Keratinocyte (primary cell): ENCODE results near the gene CACNA2D1. TPM values are rescaled to one million over a fixed set of nuclear protein-coding genes. Genes with fewer than 3 reads are reported as not detected.

Experiments used
- DNase-seq: peaks from one replicate; pipeline ENCODE4 v3.0.0-alpha.2; 2011; ENCODE audit warnings: low read depth, missing footprints, low spot score
- FAIRE-seq: peaks from 2 replicates; lab custom pipeline; 2011; peaks lifted over from hg19 to GRCh38; lab: Jason Lieb, UNC
- H2AFZ ChIP-seq: 2 replicates; pipeline ENCODE4 v1.6.0; 2012; ENCODE audit warnings: low read length, control low read depth, inconsistent platforms; ENCODE audit not compliant: control insufficient read depth
- H3K27ac ChIP-seq: 2 replicates; pipeline ENCODE4 v1.5.1; 2011; ENCODE audit warnings: low read length; ENCODE audit not compliant: control insufficient read depth, insufficient read depth
- H3K27me3 ChIP-seq: 3 replicates; pipeline ENCODE4 v1.6.0; 2011; ENCODE audit warnings: low read length; ENCODE audit not compliant: control insufficient read depth, insufficient read depth; ENCODE audit errors: extremely low read depth
- H3K36me3 ChIP-seq, 2 experiments: 2 replicates in 1 of 2; 3 replicates in 1 of 2; pipeline ENCODE4 v1.5.1; 2011; ENCODE audit warnings: low read length in 2 of 2, mild to moderate bottlenecking in 1 of 2; ENCODE audit not compliant: control insufficient read depth in 2 of 2, insufficient read depth in 2 of 2; ENCODE audit errors: extremely low read depth in 1 of 2
- H3K4me1 ChIP-seq: 3 replicates; pipeline ENCODE4 v1.5.1; 2011; ENCODE audit warnings: low read length; ENCODE audit not compliant: control insufficient read depth, insufficient read depth; ENCODE audit errors: extremely low read depth
- H3K4me2 ChIP-seq: 3 replicates; pipeline ENCODE4 v1.6.0; 2011; ENCODE audit warnings: low read depth, low read length; ENCODE audit not compliant: control insufficient read depth, insufficient read depth; ENCODE audit errors: extremely low read depth
- H3K4me3 ChIP-seq, 3 experiments: fragments of 200-600 bp in 1 of 3; sonication (generic) in 1 of 3; 2 replicates in 2 of 3; 3 replicates in 1 of 3; pipeline ENCODE4 v1.5.1; 2011 to 2016; ENCODE audit warnings: low read length in 3 of 3, mild to moderate bottlenecking in 3 of 3, control low read depth in 2 of 3, inconsistent platforms in 1 of 3, low read depth in 1 of 3, mixed read lengths in 1 of 3, mixed run types in 1 of 3, moderate library complexity in 1 of 3; ENCODE audit not compliant: control insufficient read depth in 2 of 3, insufficient read depth in 2 of 3; ENCODE audit errors: extremely low read depth in 1 of 3
- H3K79me2 ChIP-seq: 2 replicates; pipeline ENCODE4 v1.6.0; 2012; ENCODE audit warnings: low read length; ENCODE audit not compliant: control insufficient read depth, insufficient read depth
- H3K9ac ChIP-seq: 3 replicates; pipeline ENCODE4 v1.6.0; 2011; ENCODE audit warnings: low read length; ENCODE audit not compliant: control insufficient read depth, insufficient read depth; ENCODE audit errors: extremely low read depth
- H3K9me1 ChIP-seq: 3 replicates; pipeline ENCODE4 v1.6.0; 2011; ENCODE audit warnings: low read length; ENCODE audit not compliant: control insufficient read depth, insufficient read depth; ENCODE audit errors: extremely low read depth
- H3K9me3 ChIP-seq: 2 replicates; pipeline ENCODE4 v1.5.1; 2012; ENCODE audit warnings: low read depth, low read length; ENCODE audit not compliant: control insufficient read depth
- H4K20me1 ChIP-seq: 3 replicates; pipeline ENCODE4 v1.6.0; 2011; ENCODE audit warnings: low read length; ENCODE audit not compliant: control insufficient read depth, insufficient read depth; ENCODE audit errors: extremely low read depth
- CTCF ChIP-seq, 3 experiments: IDR thresholded peaks in 1 of 3; conservative IDR thresholded peaks in 1 of 3; optimal IDR thresholded peaks in 1 of 3; 2 replicates in 2 of 3; 3 replicates in 1 of 3; pipeline versions ENCODE3 to v1.5.1; 2011; ENCODE audit warnings: low read length in 3 of 3, mild to moderate bottlenecking in 3 of 3, moderate library complexity in 2 of 3, control low read depth in 1 of 3, inconsistent platforms in 1 of 3; ENCODE audit not compliant: insufficient read depth in 2 of 3; ENCODE audit errors: extremely low read depth in 1 of 3
- EZH2 ChIP-seq: IDR thresholded peaks from one replicate; pipeline ENCODE4 v1.6.1; 2012; ENCODE audit warnings: inconsistent platforms, mild to moderate bottlenecking, low read length, moderate library complexity
- dilution Hi-C: fragments of 300-500 bp; cut with MboI; formaldehyde crosslinking; loops from one replicate; pipeline ENCODE4 v1.7.0; 2020; ENCODE audit warnings: low sequenced_read_pairs; ENCODE audit not compliant: extremely low pct_ligation_motif_present
- polyA plus RNA-seq, 5 experiments: library from polyadenylated mRNA; depleted of rRNA in 3 of 5; stranded (reverse) in 3 of 5; stranded (forward) in 1 of 5; unstranded in 1 of 5; fragments of >200 nt; gene quantifications; 1 replicate in 1 of 5; 2 replicates in 3 of 5; 3 replicates in 1 of 5; pipeline versions ENCODE4 v1.2.1 to v1.2.3, GENCODE V29; 2011 to 2012; ENCODE audit warnings: missing spikeins in 2 of 5, low read depth in 1 of 5, low replicate concordance in 1 of 5

CACNA2D1 gene
- polyA plus RNA-seq, 1 donor (not counting 4 experiments of a cell fraction or from before 2014, with no cell fraction given): 1.8 TPM

DNA sequence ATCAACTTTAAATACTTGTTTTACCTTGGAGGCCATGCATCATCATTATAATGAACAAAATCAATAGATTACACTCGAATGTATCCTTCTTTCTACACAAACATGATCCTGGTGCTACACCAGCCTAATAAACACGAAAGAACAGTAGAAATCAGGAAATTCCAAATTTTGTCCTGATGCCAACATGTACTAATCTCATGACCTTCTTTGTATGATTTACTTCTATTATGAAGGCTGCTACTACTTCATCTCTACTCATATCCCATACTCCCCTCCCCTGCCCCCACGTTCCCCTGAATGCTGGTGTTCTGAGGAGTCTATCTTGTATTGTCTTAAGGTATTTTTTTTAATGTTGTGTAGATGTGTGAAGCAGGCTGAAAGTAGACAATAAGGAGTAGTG lies 315.0 kb downstream of the CACNA2D1 start:
- H3K9ac ChIP-seq: no peak overlapping the region
- no peaks in the 10 kb centered on the region for H3K27me3 ChIP-seq
- dilution Hi-C loops: no loop called here
- no peaks in the 10 kb centered on the region for H3K4me1 ChIP-seq
- no peaks in the 10 kb centered on the region for H3K9me1 ChIP-seq
- H4K20me1 ChIP-seq: no peaks in the 10 kb centered on the region
- no peak overlapping the region for H3K27ac ChIP-seq
- no peak overlapping the region for H3K4me3 ChIP-seq
- no peaks in the 10 kb centered on the region for H3K79me2 ChIP-seq
- H3K9me3 ChIP-seq: no peaks in the 10 kb centered on the region
- no peak for TF ChIP-seq EZH2
- no peak for TF ChIP-seq CTCF (optimal IDR thresholded peaks at IDR 0.05 in 1 of 3, IDR thresholded peaks at IDR 0.05 in 1 of 3, conservative IDR thresholded peaks at IDR 0.05 in 1 of 3; ENCODE audit: extremely low read depth in 1 of 3, insufficient read depth in 2 of 3, low read length in 3 of 3)
- H3K36me3 ChIP-seq: no peaks in the 10 kb centered on the region
- H3K4me2 ChIP-seq: no peak overlapping the region
- DNase-seq: no peak
- no peak for FAIRE-seq
- H2AFZ ChIP-seq: no peak overlapping the region

DNA sequence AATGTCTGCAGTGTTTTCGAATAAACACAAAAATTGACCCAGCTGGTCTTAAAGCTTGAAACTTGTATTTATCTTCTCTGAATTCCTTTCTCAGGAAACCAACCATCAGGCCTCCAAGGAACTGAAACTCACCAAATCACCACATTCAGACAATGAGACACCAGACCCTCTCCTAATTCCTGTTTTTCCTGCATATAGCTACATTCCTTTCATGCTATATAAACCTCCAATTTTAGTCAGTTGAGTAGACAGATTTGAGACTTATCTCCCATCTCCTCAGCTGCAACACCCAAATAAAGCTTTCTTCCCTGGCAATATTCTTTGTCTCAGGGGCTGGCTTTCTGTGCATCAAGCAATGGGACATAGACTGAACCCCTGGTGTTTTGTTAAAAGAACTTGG lies 317.0 kb downstream of the CACNA2D1 start:
- Histone ChIP-seq H3K4me3 (no peak overlapping the region), H3K36me3 (no peaks in the 10 kb centered on the region), H3K4me2 (no peak overlapping the region), H3K27me3 (no peaks in the 10 kb centered on the region), H3K79me2 (no peaks in the 10 kb centered on the region), H3K4me1 (no peaks in the 10 kb centered on the region), H3K9ac (no peak overlapping the region), H4K20me1 (no peaks in the 10 kb centered on the region), H3K27ac (no peak overlapping the region), H3K9me3 (no peaks in the 10 kb centered on the region), H2AFZ (no peak overlapping the region), H3K9me1 (no peaks in the 10 kb centered on the region)
- TF ChIP-seq CTCF (optimal IDR thresholded peaks at IDR 0.05 in 1 of 3, IDR thresholded peaks at IDR 0.05 in 1 of 3, conservative IDR thresholded peaks at IDR 0.05 in 1 of 3; ENCODE audit: extremely low read depth in 1 of 3, insufficient read depth in 2 of 3, low read length in 3 of 3) (no peak), EZH2 (no peak)
- DNase-seq: no peak
- no peak for FAIRE-seq
- dilution Hi-C loops: no loop called here
